T-helper 2 cell treated with Interferon-gamma antibody and Interleukin-4, amounts not matched to agents 100 ng/mL and 5 ng/mL, for 36 hours (primary cell): ENCODE measurements around the gene PTPRN2. TPM values are rescaled to one million over a fixed set of nuclear protein-coding genes. Genes with fewer than 3 reads are reported as not detected.

Experiments
- intact Hi-C: fragments of 100-400 bp; cut with micrococcal nuclease; formaldehyde crosslinking; loops from one replicate; pipeline ENCODE4 v1.15.1; 2023
- total RNA-seq: library from RNA; stranded (reverse); gene quantifications from 2 replicates; pipeline ENCODE4 v1.2.3, GENCODE V29; 2022

Gene PTPRN2
- total RNA-seq, 1 donor from 2014 or later = 5.1 TPM

- intact Hi-C loops = no loop called here
These were observed 481.4 kb downstream of the PTPRN2 start for GRCh38 chr7:158106272-158106671.

- intact Hi-C loops = no loop called here
These were observed 484.2 kb downstream of the PTPRN2 start for GRCh38 chr7:158103378-158103777.

- intact Hi-C loops = no loop called here
These were observed 484.7 kb downstream of the PTPRN2 start for GRCh38 chr7:158102897-158103296.

GRCh38 chr7:158101821-158102450, 485.7 kb downstream of the PTPRN2 start:
- intact Hi-C loops = no loop called here

GRCh38 chr7:158098125-158099030, 489.2 kb downstream of the PTPRN2 start:
- intact Hi-C loops = no loop called here

GRCh38 chr7:158097453-158098124, 490.0 kb downstream of the PTPRN2 start:
- intact Hi-C loops = no loop called here

- intact Hi-C loops = no loop called here
These were observed 490.5 kb downstream of the PTPRN2 start for GRCh38 chr7:158097106-158097452.

- intact Hi-C loops = no loop called here
These were observed 491.0 kb downstream of the PTPRN2 start for GRCh38 chr7:158096582-158096981.

GRCh38 chr7:158094671-158095226, 492.9 kb downstream of the PTPRN2 start:
- intact Hi-C loops = no loop called here

GRCh38 chr7:158094046-158094445, 493.6 kb downstream of the PTPRN2 start:
- intact Hi-C loops = no loop called here

- intact Hi-C loops = no loop called here
These were observed 494.3 kb downstream of the PTPRN2 start for GRCh38 chr7:158093156-158093796.

GRCh38 chr7:158087196-158087595, 500.4 kb downstream of the PTPRN2 start:
- intact Hi-C loops = no loop called here

GRCh38 chr7:158085741-158086695, 501.6 kb downstream of the PTPRN2 start:
- intact Hi-C loops = no loop called here

- intact Hi-C loops = no loop called here
These were observed 503.1 kb downstream of the PTPRN2 start for GRCh38 chr7:158084555-158084954.

GRCh38 chr7:158083526-158084310, 503.9 kb downstream of the PTPRN2 start:
- intact Hi-C loops = no loop called here

GRCh38 chr7:158082761-158083160, 504.9 kb downstream of the PTPRN2 start:
- intact Hi-C loops = no loop called here

- intact Hi-C loops = no loop called here
These were observed 506.7 kb downstream of the PTPRN2 start for GRCh38 chr7:158080899-158081445.

- intact Hi-C loops = no loop called here
These were observed 509.4 kb downstream of the PTPRN2 start for GRCh38 chr7:158077934-158078910.
